GM18520 (cell line): ENCODE data around the gene DNAI7.

Experiments
- ATAC-seq: cut with Tn5 transposase; IDR thresholded peaks from one replicate; pipeline ENCODE4 v1.9.1; 2021; ENCODE audit not compliant: unreplicated experiment

The DNAI7 gene

DNA sequence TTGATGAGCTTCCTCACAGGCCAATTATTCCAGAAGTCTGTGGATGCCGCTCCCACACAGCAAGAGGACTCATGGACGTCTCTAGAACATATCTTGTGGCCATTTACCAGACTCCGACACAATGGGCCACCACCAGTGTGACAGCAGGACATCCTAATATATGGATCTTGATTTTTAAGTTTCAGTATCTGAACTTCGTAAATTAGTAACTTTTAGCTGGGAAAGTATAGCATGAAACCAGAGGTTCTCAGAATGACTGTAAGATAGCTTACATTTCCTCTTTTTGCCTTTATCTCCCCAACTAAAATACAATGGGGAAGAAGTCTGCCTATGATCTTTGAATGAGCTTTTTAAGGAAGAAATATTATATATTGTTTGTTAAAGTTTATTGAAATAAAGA lies 87.0 kb downstream of the DNAI7 start:
- ATAC-seq: peak; percentile 96

DNA sequence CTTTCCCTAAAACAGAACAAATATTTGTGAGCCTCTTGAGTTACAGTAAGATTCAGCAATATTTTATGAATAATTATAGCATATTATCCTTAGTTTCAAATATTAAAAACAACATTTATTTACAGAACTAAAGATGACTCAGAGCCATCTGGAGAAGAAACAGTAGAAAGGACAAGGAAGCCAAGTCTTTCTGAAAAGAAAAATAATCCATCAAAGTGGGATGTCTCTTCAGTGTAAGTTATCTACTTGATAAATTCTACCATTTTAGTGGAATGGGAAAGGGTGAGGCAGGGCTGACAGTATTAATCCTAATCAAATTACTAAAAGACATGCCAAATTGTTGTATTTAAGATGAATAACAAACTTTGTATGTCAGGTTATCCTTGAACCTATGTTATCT lies 88.1 kb downstream of the DNAI7 start:
- no peak for ATAC-seq

DNA sequence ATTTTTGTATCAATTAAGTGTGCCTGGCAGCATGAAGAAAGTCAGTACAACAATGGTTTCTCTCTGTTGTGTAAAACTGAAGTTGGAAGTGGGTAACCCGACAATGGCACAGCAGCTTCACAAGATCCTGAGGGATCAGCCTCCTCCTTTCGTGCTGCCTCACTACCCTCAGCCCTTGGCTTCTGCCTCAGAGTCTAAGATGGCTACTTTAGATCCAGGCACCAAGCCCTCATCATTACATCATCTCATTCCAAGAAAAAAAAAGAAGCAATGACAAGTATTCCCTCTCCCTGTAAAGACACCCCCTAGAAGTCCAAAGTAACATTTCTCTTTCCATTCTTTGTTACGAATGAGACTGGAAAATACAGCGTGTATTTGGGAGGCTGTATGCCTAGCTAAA lies 92.6 kb downstream of the DNAI7 start:
- no peak for ATAC-seq

DNA sequence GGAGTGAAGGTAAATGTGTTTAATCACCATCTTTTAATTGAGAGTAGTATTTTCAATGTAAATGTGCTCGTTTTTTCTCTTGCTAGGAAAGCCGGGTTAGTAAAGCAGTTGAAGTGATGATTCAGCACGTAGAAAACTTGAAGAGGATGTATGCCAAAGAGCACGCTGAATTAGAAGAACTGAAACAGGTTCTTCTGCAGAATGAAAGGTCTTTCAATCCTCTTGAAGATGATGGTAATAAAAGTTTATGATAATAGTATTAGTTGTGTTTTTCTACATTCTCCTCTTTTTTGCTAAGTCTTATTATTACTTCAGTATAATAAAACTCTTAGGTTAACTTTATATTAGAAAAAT lies 93.9 kb downstream of the DNAI7 start:
- ATAC-seq: no peak

DNA sequence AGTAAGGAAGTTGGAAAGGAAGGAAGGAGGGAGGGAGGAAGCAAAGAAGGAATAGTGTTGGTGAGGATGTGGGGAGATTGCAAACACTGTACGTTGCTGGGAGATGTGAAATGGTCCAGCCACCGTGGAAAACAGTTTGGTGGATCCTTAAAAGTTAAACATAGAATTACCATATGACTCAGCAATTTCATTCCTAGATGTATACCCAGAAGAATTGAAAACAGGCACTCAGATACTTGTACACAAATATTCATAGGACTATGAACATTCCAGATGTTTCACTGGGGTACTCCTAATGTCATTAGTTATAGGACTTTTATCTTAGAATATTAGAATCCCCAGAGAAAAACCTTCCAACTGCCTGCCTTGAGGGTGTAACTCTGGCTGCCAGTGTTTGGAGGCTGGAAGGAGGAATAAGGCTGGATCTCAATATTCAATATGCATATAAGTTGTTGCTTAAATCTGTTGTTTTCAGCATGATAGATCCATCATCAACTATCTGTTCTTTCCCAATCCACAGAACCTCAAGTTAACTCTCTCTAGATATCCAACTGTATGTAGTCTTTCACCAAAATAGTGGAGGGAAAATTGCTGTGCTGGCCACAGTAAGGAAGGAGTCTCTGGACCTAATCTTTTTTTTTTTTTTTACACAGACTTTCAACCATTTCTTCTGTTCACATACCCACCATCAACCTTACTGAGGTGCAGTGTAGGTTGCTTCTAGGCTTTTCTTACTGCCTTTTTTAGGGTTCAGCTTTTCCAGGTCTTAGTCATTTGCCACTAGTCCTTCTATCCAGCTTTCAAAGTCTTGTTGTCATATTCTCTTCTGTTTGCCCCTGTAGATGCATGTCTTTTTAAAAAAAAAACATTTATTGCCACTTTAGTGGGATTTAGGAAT lies 94.5 kb downstream of the DNAI7 start:
- ATAC-seq: no peak

DNA sequence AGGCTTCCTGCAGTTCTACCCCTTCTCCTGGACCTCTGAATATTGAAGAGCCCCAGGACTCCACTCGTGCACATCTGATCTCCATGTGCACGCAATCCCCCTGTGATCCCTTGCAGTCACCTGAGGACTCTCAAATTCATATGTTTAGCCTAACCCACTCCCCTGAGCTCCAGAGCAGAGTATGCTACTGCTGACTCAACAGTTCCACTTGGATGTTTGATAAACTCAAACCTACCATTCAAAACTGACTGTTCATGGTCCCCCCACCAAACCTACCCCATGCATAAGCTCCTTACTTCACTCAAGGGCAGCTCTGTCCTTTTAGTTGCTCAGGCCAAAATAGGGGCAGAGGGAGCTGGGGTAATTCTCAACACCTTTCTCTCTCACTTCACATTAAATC lies 96.0 kb downstream of the DNAI7 start:
- no peak for ATAC-seq

DNA sequence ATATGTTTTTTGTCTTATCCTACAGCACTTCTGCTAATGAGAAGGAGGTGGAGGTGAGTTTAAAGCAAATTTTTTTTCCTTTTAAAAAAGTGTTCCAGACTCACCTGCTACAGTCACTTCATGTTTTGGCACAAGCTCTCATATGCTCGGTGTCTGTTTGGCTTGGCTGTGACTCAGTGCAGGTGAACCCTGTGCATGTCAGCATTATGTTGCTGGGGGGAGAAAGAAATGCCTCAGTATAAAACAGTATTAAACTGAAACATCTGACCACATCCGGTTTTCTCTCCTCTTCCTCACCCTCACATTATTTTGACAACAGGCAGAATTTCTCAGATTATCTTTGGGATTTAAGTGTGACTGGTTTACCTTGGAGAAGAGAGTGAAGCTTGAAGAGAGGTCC lies 105.2 kb downstream of the DNAI7 start:
- no peak for ATAC-seq

DNA sequence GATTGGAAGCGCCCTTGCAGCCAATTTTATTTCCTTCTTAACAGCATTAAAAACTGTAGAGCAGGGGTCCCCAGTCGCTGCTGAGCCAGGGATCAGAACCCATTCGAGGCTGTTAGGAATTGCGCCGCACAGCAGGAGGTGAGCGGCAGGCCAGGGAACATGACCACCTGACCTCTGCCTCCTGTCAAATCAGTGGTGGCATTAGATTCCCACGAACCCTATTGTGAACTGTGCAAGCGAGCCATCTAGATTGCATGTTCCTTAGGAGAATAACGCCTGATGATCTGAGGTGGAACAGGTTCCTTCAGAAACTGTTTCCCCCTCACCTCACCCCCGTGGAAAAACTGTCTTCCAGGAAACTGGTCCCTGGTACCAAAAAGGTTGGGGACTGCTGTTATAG lies 107.4 kb downstream of the DNAI7 start:
- ATAC-seq: no peak

DNA sequence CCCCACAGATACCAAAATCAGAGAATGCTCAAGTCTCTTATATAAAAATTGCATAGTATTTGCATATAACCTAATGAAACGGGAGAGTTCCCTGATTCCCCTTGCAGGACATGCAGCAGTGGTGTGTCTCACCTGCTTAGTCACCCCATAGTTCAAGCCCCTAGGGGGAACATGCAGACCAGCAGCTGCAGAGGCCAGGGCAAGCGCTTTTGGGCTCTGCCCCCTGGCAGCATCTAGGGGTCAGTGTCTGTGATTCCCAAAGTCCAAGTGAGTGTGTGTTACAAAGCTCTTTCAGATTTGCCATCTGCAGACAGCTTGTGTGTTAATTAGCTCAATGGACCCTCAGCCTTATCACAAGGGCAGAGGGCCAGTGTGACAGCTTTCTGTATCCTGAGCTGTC lies 110.1 kb downstream of the DNAI7 start:
- no peak for ATAC-seq

DNA sequence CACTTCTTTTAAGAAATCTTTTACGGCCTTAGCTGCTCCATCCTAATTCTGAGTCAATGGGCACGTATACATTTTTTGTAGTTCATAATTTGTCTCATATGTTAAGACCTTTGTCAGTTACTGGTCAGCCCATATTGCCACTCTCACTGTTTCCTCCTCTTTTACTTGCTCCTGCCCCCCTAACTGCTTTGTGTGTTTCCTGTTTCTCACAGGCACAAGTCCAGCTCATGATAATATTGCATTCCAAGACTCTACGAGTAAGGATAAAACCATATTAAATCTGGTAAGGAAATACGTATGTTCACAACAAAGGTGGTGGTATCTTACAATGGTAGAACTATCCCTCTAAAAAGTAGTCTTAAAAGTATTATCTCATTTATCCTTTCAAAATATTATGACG lies 111.7 kb downstream of the DNAI7 start:
- ATAC-seq: no peak

DNA sequence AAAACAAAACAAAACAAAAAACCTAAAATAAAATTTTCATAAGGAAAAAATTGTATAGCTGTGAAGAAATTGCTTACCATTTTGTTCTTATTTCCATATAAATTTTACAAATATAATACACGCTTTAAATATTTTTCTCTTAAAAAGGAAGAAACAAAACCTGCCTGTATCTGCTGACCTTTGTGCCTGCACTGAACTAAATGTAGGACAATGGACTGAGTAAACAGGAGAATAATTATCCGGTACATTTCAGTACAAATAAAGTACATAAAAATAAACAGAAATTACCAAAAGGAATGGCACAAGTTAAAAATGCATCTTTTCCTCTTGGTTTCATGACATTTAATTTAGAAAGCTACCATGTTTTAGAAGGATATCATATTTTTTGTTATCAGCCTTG lies 112.3 kb downstream of the DNAI7 start:
- no peak for ATAC-seq

DNA sequence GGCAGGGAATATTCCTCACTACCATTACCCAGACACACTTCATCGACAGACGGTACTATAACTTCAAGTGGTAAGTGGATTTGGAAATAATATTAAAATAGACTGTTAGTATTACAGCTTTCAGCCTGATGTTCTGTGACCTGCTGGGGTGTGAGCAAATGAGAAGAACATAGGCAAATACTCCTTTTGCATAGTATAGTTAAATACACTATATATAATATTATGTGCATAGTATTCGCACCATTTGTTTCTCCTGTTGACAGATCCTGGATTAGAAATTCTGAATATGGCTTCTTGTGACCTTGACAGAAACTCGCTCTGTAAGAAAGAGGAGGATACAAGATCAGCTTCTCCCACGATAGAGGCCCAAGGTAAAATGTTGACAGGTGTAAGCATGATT lies 115.6 kb downstream of the DNAI7 start:
- ATAC-seq: no peak

DNA sequence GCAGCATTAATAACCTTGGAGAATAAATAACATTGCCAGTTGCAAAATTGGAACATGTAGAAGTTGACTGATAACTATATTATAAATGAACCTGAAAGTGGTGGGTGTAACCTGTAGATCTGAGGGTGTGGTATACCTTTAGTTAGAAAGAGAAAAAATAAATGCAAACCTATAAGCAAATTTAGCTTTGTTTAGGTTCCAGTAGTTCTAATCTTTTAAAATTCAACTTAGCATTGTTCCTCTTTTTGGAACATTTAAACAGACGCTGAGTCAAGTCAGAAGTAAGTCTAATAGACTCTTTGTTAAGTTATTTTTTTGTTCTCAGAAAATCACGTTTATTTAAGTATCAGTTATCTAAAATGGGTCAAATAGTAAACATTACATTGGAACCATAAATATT lies 120.0 kb downstream of the DNAI7 start:
- peak; percentile 64 for ATAC-seq

DNA sequence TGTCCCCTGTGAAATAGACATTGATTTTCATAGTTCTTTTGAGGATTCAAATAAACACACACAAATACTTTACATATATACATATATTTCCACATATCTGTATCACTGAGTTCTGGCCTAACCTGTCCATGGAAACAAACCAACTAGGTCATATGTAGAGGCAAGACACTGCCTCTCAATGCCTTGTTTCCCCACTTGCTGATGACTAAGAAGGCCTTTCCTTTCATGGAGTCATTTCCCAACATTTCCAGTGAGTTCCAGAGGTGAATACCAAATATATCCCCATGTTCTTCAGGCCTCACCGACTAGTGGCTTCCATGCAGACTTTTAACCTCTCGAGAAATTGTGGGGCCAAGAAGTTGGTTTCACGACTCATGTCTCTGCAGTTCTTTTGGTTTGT lies 120.8 kb downstream of the DNAI7 start:
- ATAC-seq: no peak

DNA sequence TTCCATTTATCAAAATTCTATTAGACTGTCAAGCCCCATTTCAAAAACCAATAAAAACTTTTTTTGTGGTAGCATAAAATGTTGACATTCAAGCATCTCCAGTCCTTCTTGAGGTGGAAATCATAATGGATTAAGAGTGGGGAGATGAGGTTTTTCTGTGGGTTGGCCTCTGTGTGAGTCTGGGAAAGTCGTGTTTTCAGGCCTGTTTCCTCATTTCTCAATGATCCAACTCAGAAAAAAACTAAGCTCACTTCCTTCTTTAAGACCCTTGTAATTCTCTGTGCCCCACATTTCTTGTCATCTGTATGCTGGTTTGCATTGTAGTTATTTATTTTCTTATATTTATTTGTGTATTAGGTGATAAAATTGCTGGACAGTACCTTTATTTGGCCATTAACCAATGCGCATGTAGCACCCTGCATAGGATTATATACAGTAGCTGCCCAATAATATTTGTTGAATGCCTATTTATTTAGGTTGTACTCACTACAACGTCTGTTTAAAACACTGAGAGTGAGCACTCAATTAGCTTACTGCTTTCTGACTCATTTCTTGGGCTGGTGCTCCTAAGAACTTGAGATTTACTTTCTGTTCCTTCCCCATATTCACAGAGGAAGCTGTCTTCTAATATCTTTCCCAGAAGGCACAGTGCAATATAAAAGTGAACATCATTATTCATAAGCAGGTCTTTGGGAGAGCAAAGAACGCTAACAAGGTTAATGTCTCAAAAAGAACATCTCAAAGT lies 121.9 kb downstream of the DNAI7 start:
- ATAC-seq: no peak

DNA sequence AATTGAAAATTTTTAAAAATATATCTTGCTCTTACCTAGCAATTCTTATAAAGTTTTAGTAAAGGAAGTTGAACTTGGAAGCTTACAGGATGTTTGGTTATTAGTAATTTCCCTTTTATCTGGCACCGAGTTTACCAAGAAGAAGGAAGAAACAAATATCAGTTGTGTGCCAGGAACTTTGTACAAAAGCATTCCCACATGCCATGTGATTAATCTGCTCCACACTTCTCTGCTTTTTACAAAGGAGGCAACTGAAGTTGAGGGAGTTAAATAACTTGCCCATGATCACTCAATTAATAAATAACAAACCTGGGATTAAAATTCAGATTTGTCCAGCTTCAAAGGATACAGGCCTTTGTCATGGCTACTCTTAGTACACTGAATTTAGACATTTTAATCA lies 123.6 kb downstream of the DNAI7 start:
- no peak for ATAC-seq

DNA sequence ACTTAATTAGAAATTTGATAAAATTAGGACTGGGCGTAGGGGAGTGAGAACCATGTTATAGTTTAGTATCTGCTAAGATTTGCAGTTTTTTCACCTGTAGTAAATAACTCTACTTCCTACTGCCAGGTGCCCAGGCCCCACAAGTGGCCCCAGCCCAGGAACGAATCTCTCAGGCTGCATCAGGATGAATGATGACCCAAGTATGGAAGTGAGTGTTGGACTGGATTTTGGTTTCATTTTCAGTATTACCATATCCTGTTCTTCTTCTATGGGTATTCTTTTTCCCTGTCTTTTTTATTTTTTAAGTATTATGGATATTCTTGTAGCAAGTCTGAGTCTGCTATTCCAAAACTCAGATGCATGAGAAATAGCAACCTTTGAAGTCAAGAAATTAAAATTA lies 125.7 kb downstream of the DNAI7 start:
- no peak for ATAC-seq

DNA sequence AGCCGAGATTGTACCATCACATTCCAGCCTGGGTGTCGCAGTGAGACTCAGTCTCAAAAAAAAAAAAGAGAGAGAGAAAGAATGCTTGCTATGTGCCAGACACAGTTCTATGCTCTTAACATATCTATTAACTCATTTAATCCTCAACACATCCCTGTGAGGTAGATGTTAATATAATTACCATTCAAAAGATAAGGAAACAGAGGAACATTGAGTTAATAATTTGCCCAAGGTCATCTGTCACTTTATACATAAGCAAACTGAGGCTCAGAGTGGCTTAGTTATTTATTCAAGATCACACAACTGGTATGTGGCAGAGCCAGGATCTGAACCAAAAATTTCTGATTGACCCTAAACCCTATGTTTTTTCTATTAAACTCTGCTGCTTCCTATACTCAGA lies 129.9 kb downstream of the DNAI7 start:
- ATAC-seq: no peak

DNA sequence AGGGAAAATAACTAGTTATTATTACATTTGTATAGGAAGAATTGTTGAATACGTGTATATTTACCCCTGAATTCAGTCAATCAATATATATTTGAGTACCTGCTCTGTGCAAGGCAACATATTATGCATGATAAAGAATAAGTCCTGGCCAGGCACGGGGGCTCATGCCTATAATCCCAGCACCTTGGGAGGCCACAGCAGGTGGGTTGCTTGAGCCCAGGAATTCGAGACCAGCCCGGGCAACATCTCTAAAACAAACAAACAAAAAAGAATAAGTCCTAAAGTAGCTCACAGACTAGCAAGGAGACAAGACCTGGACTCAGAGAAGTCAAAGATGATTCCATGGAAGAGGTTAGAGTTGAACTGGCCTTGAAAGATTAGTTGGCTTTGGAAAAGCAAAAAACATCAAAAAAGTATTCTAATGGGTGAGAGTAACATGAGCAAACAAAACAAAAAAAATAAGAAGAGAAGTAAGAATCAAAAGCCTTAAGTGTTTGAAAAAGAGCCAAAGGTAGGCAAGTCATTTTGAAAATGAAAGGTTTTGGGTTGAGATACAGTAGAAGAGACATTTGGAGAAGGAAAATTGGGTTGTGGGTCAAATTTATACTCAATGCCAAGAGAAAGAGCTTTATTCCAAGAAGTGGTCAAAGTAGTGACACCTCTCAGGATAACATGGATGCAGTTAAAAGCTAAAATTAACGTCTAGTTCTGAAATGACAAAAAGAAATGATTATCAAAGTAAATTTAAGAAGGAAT lies 130.9 kb downstream of the DNAI7 start:
- ATAC-seq: no peak

DNA sequence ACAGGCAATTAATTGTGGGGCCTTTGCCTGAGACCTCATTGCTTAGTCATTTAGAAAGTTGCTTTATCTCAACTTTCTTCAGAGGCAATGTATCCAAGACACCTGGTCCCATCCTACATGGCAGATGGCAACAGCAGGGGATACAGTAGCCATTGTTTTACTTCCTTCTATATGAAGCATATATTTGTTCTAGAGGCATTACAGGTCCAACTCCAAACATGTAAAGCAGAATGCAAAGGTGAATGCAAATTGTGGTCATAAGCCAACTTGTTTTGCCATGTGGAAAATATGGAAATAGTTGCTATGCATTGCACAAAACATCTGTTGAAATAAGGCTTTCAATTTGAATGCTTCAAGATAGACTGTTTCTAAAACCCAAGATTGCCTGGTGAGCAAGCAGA lies 136.3 kb downstream of the DNAI7 start:
- ATAC-seq: peak; percentile 32
